Activated CD8-positive, alpha-beta T cell treated with anti-CD3 and anti-CD28 coated beads for 36 hours (primary cell): ENCODE measurements around the gene SMIM7. TPM values are rescaled to one million over a fixed set of nuclear protein-coding genes. Genes with fewer than 3 reads are reported as not detected.
"Not testable (repeated sequence)": the region's sequence is repeated elsewhere in the genome, so short reads cannot be mapped to it uniquely, and the experiment has no call there.

Experiments used
- ATAC-seq: fragments of 200-7000 bp; cut with Tn5 transposase; one replicate; pipeline ENCODE4 v1.10.0; 2021; ENCODE audit warnings: mild to moderate bottlenecking, moderate library complexity
- CTCF ChIA-PET: fragments of 350-600 bp; sonication (Branson Sonifier 250); formaldehyde crosslinking; loops from one replicate; lab custom pipeline; 2021; ENCODE audit warnings: antibody characterized with exemption; lab: Charles Lee
- POLR2A ChIA-PET: fragments of 350-600 bp; sonication (Branson Sonifier 250); formaldehyde crosslinking; loops from one replicate; lab custom pipeline; 2021; ENCODE audit warnings: antibody characterized with exemption; lab: Charles Lee
- DNase-seq: peaks from one replicate; pipeline ENCODE4 v3.0.0-alpha.2; 2020
- H3K27ac Mint-ChIP-seq: one replicate; pipeline ENCODE4 v1.8.0; 2021; ENCODE audit warnings: mild to moderate bottlenecking, mixed read lengths
- H3K27me3 Mint-ChIP-seq: one replicate; pipeline ENCODE4 v1.8.0; 2021; ENCODE audit warnings: mixed read lengths
- H3K36me3 Mint-ChIP-seq: one replicate; pipeline ENCODE4 v1.8.0; 2021; ENCODE audit warnings: low read depth, mixed read lengths
- H3K4me1 Mint-ChIP-seq: one replicate; pipeline ENCODE4 v1.8.0; 2021; ENCODE audit warnings: low read depth, mixed read lengths
- H3K4me3 Mint-ChIP-seq: one replicate; pipeline ENCODE4 v1.8.0; 2021; ENCODE audit warnings: mild to moderate bottlenecking, moderate library complexity, mixed read lengths
- H3K9me3 Mint-ChIP-seq: one replicate; pipeline ENCODE4 v1.8.0; 2021; ENCODE audit warnings: mixed read lengths
- intact Hi-C: fragments of 100-400 bp; cut with micrococcal nuclease; formaldehyde crosslinking; loops from one replicate; pipeline ENCODE4 v1.10.0; 2022
- total RNA-seq, 2 experiments: library from RNA; stranded (reverse); gene quantifications; one replicate each; pipeline ENCODE4 v1.2.3, GENCODE V29; 2021
- TF ChIP-seq, protein P1 (sequence below): fragments of 200-600 bp; IDR thresholded peaks from one replicate; pipeline ENCODE4 v1.8.0; 2022; ENCODE audit warnings: antibody characterized with exemption, mild to moderate bottlenecking

SMIM7 gene
- total RNA-seq, 2 experiments from 2014 or later, result 48.0 to 55.0 TPM

- POLR2A ChIA-PET, result no interaction called here
- TF ChIP-seq, protein P1, sequence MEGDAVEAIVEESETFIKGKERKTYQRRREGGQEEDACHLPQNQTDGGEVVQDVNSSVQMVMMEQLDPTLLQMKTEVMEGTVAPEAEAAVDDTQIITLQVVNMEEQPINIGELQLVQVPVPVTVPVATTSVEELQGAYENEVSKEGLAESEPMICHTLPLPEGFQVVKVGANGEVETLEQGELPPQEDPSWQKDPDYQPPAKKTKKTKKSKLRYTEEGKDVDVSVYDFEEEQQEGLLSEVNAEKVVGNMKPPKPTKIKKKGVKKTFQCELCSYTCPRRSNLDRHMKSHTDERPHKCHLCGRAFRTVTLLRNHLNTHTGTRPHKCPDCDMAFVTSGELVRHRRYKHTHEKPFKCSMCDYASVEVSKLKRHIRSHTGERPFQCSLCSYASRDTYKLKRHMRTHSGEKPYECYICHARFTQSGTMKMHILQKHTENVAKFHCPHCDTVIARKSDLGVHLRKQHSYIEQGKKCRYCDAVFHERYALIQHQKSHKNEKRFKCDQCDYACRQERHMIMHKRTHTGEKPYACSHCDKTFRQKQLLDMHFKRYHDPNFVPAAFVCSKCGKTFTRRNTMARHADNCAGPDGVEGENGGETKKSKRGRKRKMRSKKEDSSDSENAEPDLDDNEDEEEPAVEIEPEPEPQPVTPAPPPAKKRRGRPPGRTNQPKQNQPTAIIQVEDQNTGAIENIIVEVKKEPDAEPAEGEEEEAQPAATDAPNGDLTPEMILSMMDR, result no peak
- ATAC-seq (no peak), DNase-seq (no peak)
- intact Hi-C loops, result no loop called here
- Mint-ChIP-seq H3K4me3 (no peak overlapping the region), H3K27me3 (no peaks in the 10 kb centered on the region), H3K9me3 (peaks cover 1% of the 10 kb centered on the region), H3K36me3 (peaks cover 1% of the 10 kb centered on the region), H3K27ac (no peak overlapping the region), H3K4me1 (no peaks in the 10 kb centered on the region)
- CTCF ChIA-PET, result interaction anchor here (1.6 kb wide), 1 partner anchor 13 kb away, joined by 3 read pairs; no protein-coding TSS in a partner anchor
These were observed 16.3 kb upstream of the SMIM7 start for GRCh38 chr19:16676101-16676798.

GRCh38 chr19:16673839-16674238 lies 13.9 kb upstream of the SMIM7 start:
- H3K9me3 Mint-ChIP-seq, H3K4me3 Mint-ChIP-seq, CTCF ChIA-PET: not testable (repeated sequence)

DNA sequence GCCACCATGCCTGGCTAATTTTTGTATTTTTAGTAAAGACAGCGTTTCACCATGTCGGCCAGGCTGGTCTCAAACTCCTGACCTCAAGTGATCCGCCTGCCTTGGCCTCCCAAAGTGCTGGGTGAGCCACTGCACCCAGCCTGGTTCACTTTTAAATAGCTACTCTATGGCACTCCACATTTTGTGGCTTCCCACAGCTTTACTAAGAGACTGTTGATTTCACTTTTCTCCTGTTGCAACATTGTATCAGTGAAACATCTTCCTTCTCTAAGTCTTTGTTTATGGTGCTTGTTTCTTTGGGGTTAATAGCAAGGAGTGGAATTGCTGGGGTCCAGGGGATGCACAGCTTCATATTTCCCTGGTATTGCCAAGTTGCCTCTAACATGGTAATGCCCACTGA lies 13.3 kb upstream of the SMIM7 start:
- Mint-ChIP-seq H3K36me3 (no peaks in the 10 kb centered on the region), H3K9me3 (no peaks in the 10 kb centered on the region), H3K27me3 (no peaks in the 10 kb centered on the region), H3K27ac (no peak overlapping the region), H3K4me1 (no peaks in the 10 kb centered on the region), H3K4me3 (no peak overlapping the region)
- TF ChIP-seq, protein P1, result no peak
- ChIA-PET CTCF (interaction anchor here (1.6 kb wide), 1 partner anchor 41 kb away, joined by 5 read pairs; no protein-coding TSS in a partner anchor), POLR2A (no interaction called here)
- intact Hi-C loops, result no loop called here
- DNase-seq, result no peak
- ATAC-seq, result no peak

More at GRCh38 chr19:16673839-16674238, 13.9 kb upstream of the SMIM7 start:
- POLR2A ChIA-PET, intact Hi-C loops, H3K27me3 Mint-ChIP-seq, DNase-seq, H3K4me1 Mint-ChIP-seq, H3K36me3 Mint-ChIP-seq, ATAC-seq, H3K27ac Mint-ChIP-seq: not testable (repeated sequence)

DNA sequence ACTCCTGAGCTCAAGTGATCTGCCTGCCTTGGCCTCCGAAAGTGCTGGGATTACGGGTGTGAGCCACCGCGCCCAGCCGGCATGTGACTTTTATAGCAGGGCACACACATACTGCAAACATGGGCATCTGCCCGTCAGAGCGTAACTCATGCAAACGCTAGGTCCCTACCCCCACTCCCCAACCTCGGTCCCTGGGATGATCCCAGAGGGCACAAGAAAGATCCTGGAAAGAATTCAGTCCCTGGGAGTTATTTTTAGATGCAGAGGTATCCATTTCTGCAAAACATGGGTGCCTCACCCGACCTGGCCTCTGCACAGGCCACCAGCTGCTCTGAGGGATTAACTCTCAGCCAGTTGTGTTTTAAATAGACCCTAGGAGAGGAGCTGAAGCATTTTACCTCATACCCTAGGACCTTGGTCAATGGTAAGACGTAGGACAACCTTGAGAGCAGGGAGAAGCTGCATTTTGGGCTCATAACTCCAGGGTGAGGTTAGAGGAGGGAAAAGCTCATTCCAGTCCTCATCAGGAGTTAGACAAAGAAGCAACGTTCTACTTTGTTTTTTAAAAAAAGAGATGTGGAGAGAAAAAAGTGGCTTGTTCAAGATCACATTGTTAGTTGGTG lies 11.8 kb upstream of the SMIM7 start:
- no peak overlapping the region for H3K27ac Mint-ChIP-seq
- no peaks in the 10 kb centered on the region for H3K9me3 Mint-ChIP-seq
- CTCF ChIA-PET, result interaction anchor here (1.6 kb wide), 1 partner anchor 43 kb away, joined by 5 read pairs; no protein-coding TSS in a partner anchor
- no peak for ATAC-seq
- POLR2A ChIA-PET, result interaction anchor here (1.8 kb wide), 1 partner anchor 10 kb away, joined by 4 read pairs; the partner anchor contains the start of gene TMEM38A
- H3K4me3 Mint-ChIP-seq, result no peak overlapping the region
- H3K4me1 Mint-ChIP-seq, result no peaks in the 10 kb centered on the region
- no peak for DNase-seq
- TF ChIP-seq, protein P1, result no peak
- H3K36me3 Mint-ChIP-seq, result no peaks in the 10 kb centered on the region
- intact Hi-C loops, result no loop called here
- no peaks in the 10 kb centered on the region for H3K27me3 Mint-ChIP-seq

DNA sequence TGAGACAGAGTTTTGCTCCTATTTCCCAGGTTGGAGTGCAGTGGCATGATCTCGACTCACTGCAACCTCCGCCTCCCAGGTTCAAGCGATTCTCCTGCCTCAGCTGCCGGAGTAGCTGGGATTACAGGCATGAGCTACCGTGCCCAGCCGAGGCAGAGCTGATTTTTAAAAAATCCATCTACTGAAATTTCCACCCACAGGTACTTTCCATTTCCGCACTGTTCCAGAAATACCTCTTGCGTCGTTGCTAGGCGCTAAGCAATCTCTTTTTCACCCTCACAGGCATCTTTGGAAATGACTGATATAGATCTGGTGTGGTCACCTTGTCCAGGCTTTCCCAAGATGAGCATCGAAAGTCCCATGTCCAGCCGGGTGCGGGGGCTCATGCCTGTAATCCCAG lies 10.3 kb upstream of the SMIM7 start:
- TF ChIP-seq, protein P1, result no peak
- H3K27ac Mint-ChIP-seq, result no peak overlapping the region
- no peaks in the 10 kb centered on the region for H3K4me1 Mint-ChIP-seq
- H3K36me3 Mint-ChIP-seq, result no peaks in the 10 kb centered on the region
- no peaks in the 10 kb centered on the region for H3K9me3 Mint-ChIP-seq
- no peak for DNase-seq
- no peak overlapping the region for H3K4me3 Mint-ChIP-seq
- H3K27me3 Mint-ChIP-seq, result no peaks in the 10 kb centered on the region
- intact Hi-C loops, result no loop called here
- POLR2A ChIA-PET, result interaction anchor here (1.8 kb wide), 1 partner anchor 9 kb away, joined by 4 read pairs; the partner anchor contains the start of gene TMEM38A
- no peak for ATAC-seq
- CTCF ChIA-PET, result no interaction called here

DNA sequence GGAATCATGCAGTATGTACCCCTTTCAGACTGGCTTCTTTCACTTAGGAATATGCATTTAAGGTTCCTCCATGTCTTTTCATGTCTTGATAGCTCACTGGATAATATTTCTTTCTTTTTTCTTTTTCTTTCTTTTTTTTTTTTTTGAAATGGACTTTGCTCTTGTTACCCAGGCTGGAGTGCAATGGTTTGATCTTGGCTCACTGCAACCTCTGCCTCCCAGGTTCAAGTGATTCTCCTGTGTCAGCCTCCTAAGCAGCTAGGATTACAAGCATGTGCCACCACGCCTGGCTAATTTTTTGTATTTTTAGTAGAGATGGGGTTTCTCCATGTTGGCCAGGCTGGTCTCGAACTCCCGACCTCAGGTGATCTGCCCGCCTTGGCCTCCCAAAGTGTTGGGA lies 8.8 kb upstream of the SMIM7 start:
- DNase-seq, H3K27me3 Mint-ChIP-seq, H3K36me3 Mint-ChIP-seq, CTCF ChIA-PET, POLR2A ChIA-PET, H3K9me3 Mint-ChIP-seq, ATAC-seq, H3K27ac Mint-ChIP-seq, intact Hi-C loops, H3K4me1 Mint-ChIP-seq, H3K4me3 Mint-ChIP-seq: not testable (repeated sequence)
